Measurements from ENCODE around the gene COX7A1. TPM values are rescaled to one million over a fixed set of nuclear protein-coding genes. Genes with fewer than 3 reads are reported as not detected.
A peak's percentile ranks its signal among the peaks of the same experiment; 100 is the strongest.

COX7A1 gene
- total RNA-seq, 4 donors from 2014 or later, result 18.4 to 73.9 (median 35.5) TPM

- 24% methylated on average over 34 to 35 of the region's 42 CpGs for WGBS, 2 donors
- H3K4me3 ChIP-seq, result peak overlapping the region; percentile 80 to 94 (median 86)
- H3K36me3 ChIP-seq, result peaks cover 4 to 47% (median 16%) of the 10 kb centered on the region in 3 donors
- H3K4me1 ChIP-seq, result peaks cover 5 to 35% (median 10%) of the 10 kb centered on the region in 4 donors
- H3K27me3 ChIP-seq, result no peaks in the 10 kb centered on the region
- no peaks in the 10 kb centered on the region for H3K9me3 ChIP-seq
- peak overlapping the region; percentile 83 to 100 (median 98) for H3K27ac ChIP-seq
- TF ChIP-seq POLR2A (IDR thresholded peaks at IDR 0.05), result peak; percentile 12 to 63
- peak in 1 of 2 donors; percentile 31 for TF ChIP-seq EP300 (IDR thresholded peaks at IDR 0.05)
- TF ChIP-seq CTCF (IDR thresholded peaks at IDR 0.05), result no peak
- peak; percentile 73 to 95 for DNase-seq (ENCODE audit: low spot score in 2 of 2)
Measured at GRCh38 chr19:36141039-36141927, 11.0 kb downstream of the COX7A1 start.

GRCh38 chr19:36140304-36141038, 11.8 kb downstream of the COX7A1 start:
- 0% methylated on average over 24 to 29 of the region's 31 CpGs for WGBS, 2 donors
- Histone ChIP-seq H3K27ac (peak overlapping the region; percentile 83 to 100 (median 98)), H3K27me3 (no peaks in the 10 kb centered on the region)

GRCh38 chr19:36139473-36140303, 12.6 kb downstream of the COX7A1 start, which contains the start of gene CAPNS1:
TSS of gene CAPNS1 (plus strand) at chr19:36140066. CDS start at chr19:36141012, 946 bp downstream.
- DNase-seq (ENCODE audit: low spot score in 2 of 2), result peak; percentile 87 to 92
- peaks cover 0 to 31% (median 10%) of the 10 kb centered on the region in 3 donors for H3K36me3 ChIP-seq
- no peaks in the 10 kb centered on the region for H3K9me3 ChIP-seq
- 0 to 1% methylated on average over 13 to 54 of the region's 75 CpGs for WGBS, 2 donors
- peaks cover 5 to 37% (median 10%) of the 10 kb centered on the region in 4 donors for H3K4me1 ChIP-seq
- peak within 1 kb of the TSS; percentile 80 to 94 (median 86) for H3K4me3 ChIP-seq
- H3K27ac ChIP-seq, result peak within 1 kb of the TSS; percentile 83 to 100 (median 98)
- TF ChIP-seq POLR2A (IDR thresholded peaks at IDR 0.05) (peak; percentile 91 to 95), CTCF (IDR thresholded peaks at IDR 0.05) (peak in 2 of 5 experiments; percentile 24 to 52), EP300 (IDR thresholded peaks at IDR 0.05) (peak; percentile 86 to 95)
- no peaks in the 10 kb centered on the region for H3K27me3 ChIP-seq

More at GRCh38 chr19:36140304-36141038, 11.8 kb downstream of the COX7A1 start:
- no peak for TF ChIP-seq EP300 (IDR thresholded peaks at IDR 0.05)
- TF ChIP-seq CTCF (IDR thresholded peaks at IDR 0.05), result no peak
- TF ChIP-seq POLR2A (IDR thresholded peaks at IDR 0.05), result no peak
- peaks cover 5 to 37% (median 10%) of the 10 kb centered on the region in 4 donors for H3K4me1 ChIP-seq
- peak overlapping the region; percentile 80 to 94 (median 86) for H3K4me3 ChIP-seq
- H3K9me3 ChIP-seq, result no peaks in the 10 kb centered on the region
- H3K36me3 ChIP-seq, result peaks cover 2 to 39% (median 10%) of the 10 kb centered on the region in 3 donors
- DNase-seq (ENCODE audit: low spot score in 2 of 2), result peak in 1 of 2 donors; percentile 23

- peaks cover 0 to 25% (median 9%) of the 10 kb centered on the region in 3 donors for H3K36me3 ChIP-seq
- H3K27ac ChIP-seq, result peak overlapping the region; percentile 83 to 100 (median 98)
- no peaks in the 10 kb centered on the region for H3K27me3 ChIP-seq
- H3K4me1 ChIP-seq, result peaks cover 5 to 37% (median 10%) of the 10 kb centered on the region in 4 donors
- WGBS, 2 donors, result 48 to 49% methylated on average over 7 of the region's 7 CpGs
- no peaks in the 10 kb centered on the region for H3K9me3 ChIP-seq
- peak overlapping the region; percentile 80 to 94 (median 86) for H3K4me3 ChIP-seq
- no peak for DNase-seq (ENCODE audit: low spot score in 2 of 2)
- TF ChIP-seq EP300 (IDR thresholded peaks at IDR 0.05) (no peak), POLR2A (IDR thresholded peaks at IDR 0.05) (no peak), CTCF (IDR thresholded peaks at IDR 0.05) (no peak)
Measured at GRCh38 chr19:36139120-36139472, 13.2 kb downstream of the COX7A1 start.
